Liver (tissue), 3 donors: ENCODE results near the gene ABLIM3.

Source experiments
- ATF3 ChIP-seq: IDR thresholded peaks from 2 replicates; pipeline ENCODE4 v1.6.1; 2016; ENCODE audit warnings: antibody characterized with exemption
- CTCF ChIP-seq: fragments of 150-350 bp; IDR thresholded peaks from 2 replicates; pipeline ENCODE4 v1.5.1; 2017; ENCODE audit warnings: improper control_type of control experiment, low read depth, low read length; ENCODE audit not compliant: missing input control
- EGR1 ChIP-seq, 2 donors: IDR thresholded peaks; 2 replicates each; pipeline ENCODE4 v1.6.1; 2016 to 2018; ENCODE audit warnings: antibody characterized with exemption in 2 of 2, low read depth in 2 of 2
- GABPA ChIP-seq, 2 donors: IDR thresholded peaks in 1 of 2; conservative IDR thresholded peaks in 1 of 2; 2 replicates each; pipeline ENCODE4 v1.6.1; 2016; ENCODE audit warnings: antibody characterized with exemption in 2 of 2, mild to moderate bottlenecking in 1 of 2, moderate library complexity in 1 of 2
- HNF4G ChIP-seq: IDR thresholded peaks from 2 replicates; pipeline ENCODE4 v1.6.1; 2016; ENCODE audit warnings: antibody characterized with exemption
- MAX ChIP-seq: IDR thresholded peaks from 2 replicates; pipeline ENCODE4 v1.6.1; 2016; ENCODE audit warnings: antibody characterized with exemption
- RAD21 ChIP-seq, 2 donors: IDR thresholded peaks; 2 replicates each; pipeline ENCODE4 v1.6.1; 2016; ENCODE audit warnings: antibody characterized with exemption in 2 of 2, mild to moderate bottlenecking in 2 of 2
- REST ChIP-seq: IDR thresholded peaks from 2 replicates; pipeline ENCODE4 v1.6.1; 2016; ENCODE audit warnings: antibody characterized with exemption, mild to moderate bottlenecking
- SP1 ChIP-seq: IDR thresholded peaks from 2 replicates; pipeline ENCODE4 v1.6.1; 2018; ENCODE audit warnings: antibody characterized with exemption, mild to moderate bottlenecking
- ZBTB33 ChIP-seq: IDR thresholded peaks from 2 replicates; pipeline ENCODE4 v1.6.1; 2016; ENCODE audit warnings: antibody characterized with exemption
- donor health status: healthy.
- donor health status: healthy.

- TF ChIP-seq CTCF (no peak), MAX (peak; percentile 75), REST (peak; percentile 65), HNF4G (peak; percentile 58), ATF3 (peak; percentile 94), RAD21 (IDR thresholded peaks at IDR 0.05) (peak; percentile 53 to 70), SP1 (peak; percentile 97), GABPA (IDR thresholded peaks at IDR 0.05 in 1 of 2, conservative IDR thresholded peaks at IDR 0.05 in 1 of 2) (peak in 1 of 2 donors; percentile 68), EGR1 (IDR thresholded peaks at IDR 0.05; ENCODE audit: low read depth in 2 of 2) (peak in 1 of 2 donors; percentile 64), ZBTB33 (peak; percentile 47)
Measured at GRCh38 chr5:149153751-149154610, 12.7 kb downstream of the ABLIM3 start.
